IMR-90 (cell line): ENCODE data around the gene S100A12.

Experiments used
- BHLHE40 ChIP-seq: fragments of 150-350 bp; IDR thresholded peaks from 2 replicates; pipeline ENCODE4 v1.6.1; 2016; ENCODE audit warnings: mild to moderate bottlenecking, low read depth, low read length
- CEBPB ChIP-seq: IDR thresholded peaks from 2 replicates; pipeline ENCODE4 v1.6.1; 2012; ENCODE audit warnings: low read depth, low read length, improper control_type of control experiment
- CHD1 ChIP-seq: IDR thresholded peaks from 2 replicates; pipeline ENCODE4 v1.6.1; 2012; ENCODE audit warnings: low read depth, low read length, improper control_type of control experiment
- CTCF ChIP-seq: conservative IDR thresholded peaks from 2 replicates; pipeline ENCODE4 v1.5.1; 2012; ENCODE audit warnings: mild to moderate bottlenecking, low read depth, low read length, improper control_type of control experiment
- ELK1 ChIP-seq: fragments of 150-350 bp; IDR thresholded peaks from 2 replicates; pipeline ENCODE4 v1.6.1; 2016; ENCODE audit warnings: low read depth, mild to moderate bottlenecking, low read length, moderate library complexity, borderline replicate concordance
- MAFK ChIP-seq: IDR thresholded peaks from 2 replicates; pipeline ENCODE4 v1.6.1; 2012; ENCODE audit warnings: low read depth, low read length, improper control_type of control experiment
- MAZ ChIP-seq: IDR thresholded peaks from 2 replicates; pipeline ENCODE4 v1.6.1; 2012; ENCODE audit warnings: low read depth, mild to moderate bottlenecking, low read length, improper control_type of control experiment, moderate library complexity, borderline replicate concordance
- MXI1 ChIP-seq: IDR thresholded peaks from 2 replicates; pipeline ENCODE4 v1.6.1; 2012; ENCODE audit warnings: low read depth, mild to moderate bottlenecking, low read length, moderate library complexity, borderline replicate concordance
- POLR2A ChIP-seq: IDR thresholded peaks from 2 replicates; pipeline ENCODE4 v1.6.1; 2012; ENCODE audit warnings: mild to moderate bottlenecking, low read depth, low read length
- RAD21 ChIP-seq: IDR thresholded peaks from 2 replicates; pipeline ENCODE4 v1.6.1; 2012; ENCODE audit warnings: low read length, improper control_type of control experiment
- RCOR1 ChIP-seq: IDR thresholded peaks from 2 replicates; pipeline ENCODE4 v1.6.1; 2012; ENCODE audit warnings: mild to moderate bottlenecking, low read length, improper control_type of control experiment; ENCODE audit not compliant: insufficient replicate concordance
- RFX5 ChIP-seq: IDR thresholded peaks from 2 replicates; pipeline ENCODE4 v1.8.0; 2012; ENCODE audit warnings: low read depth, mild to moderate bottlenecking, low read length, moderate library complexity
- SMC3 ChIP-seq: fragments of 150-350 bp; IDR thresholded peaks from 2 replicates; pipeline ENCODE4 v1.6.1; 2016; ENCODE audit warnings: low read depth, mild to moderate bottlenecking, antibody characterized with exemption, low read length, moderate library complexity
- USF2 ChIP-seq: fragments of 150-350 bp; IDR thresholded peaks from 2 replicates; pipeline ENCODE4 v1.6.1; 2017; ENCODE audit warnings: mild to moderate bottlenecking, antibody characterized with exemption, low read length, low read depth

GRCh38 chr1:153353226-153353947 lies 22.0 kb downstream of the S100A12 start:
- TF ChIP-seq USF2 (no peak), CTCF (peak; percentile 29; the same call in 1 of the 2 replicates), POLR2A (no peak), MAFK (no peak), SMC3 (no peak), ELK1 (no peak), RAD21 (peak; percentile 20; the same call in 1 of the 2 replicates), CEBPB (no peak), MXI1 (no peak), BHLHE40 (no peak), MAZ (no peak), RCOR1 (no peak), CHD1 (no peak), RFX5 (no peak)
